ENCODE data around the gene F12.
A peak's percentile ranks its signal among the peaks of the same experiment; 100 is the strongest.

Gene F12

DNA sequence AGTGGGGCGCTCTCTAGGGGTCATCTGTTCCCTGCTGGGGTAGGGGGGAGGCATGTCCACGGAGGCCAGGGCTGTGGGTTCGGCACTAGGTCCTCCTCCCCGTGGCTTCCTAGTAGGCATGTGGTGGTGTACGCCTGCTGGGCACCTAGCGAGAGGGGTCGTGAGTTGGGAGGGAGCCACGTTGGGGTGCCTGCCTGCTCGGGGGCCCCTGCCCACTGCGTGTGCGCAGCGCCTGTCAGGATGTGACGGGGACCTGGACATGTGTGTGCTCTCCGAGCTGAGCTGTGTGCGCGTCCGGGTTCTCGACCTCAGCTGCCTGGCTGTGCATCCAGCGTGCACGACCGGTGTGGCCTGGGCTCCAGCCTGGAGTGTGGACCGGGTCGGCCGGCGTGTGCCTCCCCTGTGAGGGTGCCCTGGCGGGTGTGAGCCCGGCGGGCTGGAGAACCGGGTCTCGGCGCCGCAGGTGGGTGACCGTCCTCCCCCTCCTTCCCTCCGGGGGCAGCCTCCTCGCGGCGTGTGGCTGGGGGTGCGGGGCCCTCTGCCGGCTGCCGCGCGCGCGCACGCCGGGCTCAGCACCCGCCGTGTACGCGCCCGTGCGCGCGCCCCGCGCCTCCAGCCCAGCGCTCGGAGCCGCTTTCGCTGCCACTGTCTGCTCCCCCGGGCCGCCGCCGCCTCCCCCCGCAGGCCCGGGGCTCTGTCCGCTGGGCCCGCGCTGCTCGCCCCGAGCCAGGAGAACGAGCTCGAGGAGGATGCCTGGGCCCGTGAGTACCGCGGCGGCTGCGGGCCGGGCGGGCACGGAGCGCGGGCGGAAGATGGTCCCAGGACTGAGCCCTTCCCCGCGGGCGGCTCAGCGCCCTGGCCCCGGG lies 37.1 kb upstream of the F12 start, which contains the start of gene PRR7:
TSS of gene PRR7 (plus strand) at position 615 of the 866 bp plus-strand sequence. CDS start 8,254 bp downstream, outside the sequence.
- DNase-seq = peak; percentile 69 to 72

GRCh38 chr5:177445917-177446199 lies 36.5 kb upstream of the F12 start:
- no peak for DNase-seq

GRCh38 chr5:177445052-177445916 lies 35.9 kb upstream of the F12 start:
- no peak for DNase-seq

DNA sequence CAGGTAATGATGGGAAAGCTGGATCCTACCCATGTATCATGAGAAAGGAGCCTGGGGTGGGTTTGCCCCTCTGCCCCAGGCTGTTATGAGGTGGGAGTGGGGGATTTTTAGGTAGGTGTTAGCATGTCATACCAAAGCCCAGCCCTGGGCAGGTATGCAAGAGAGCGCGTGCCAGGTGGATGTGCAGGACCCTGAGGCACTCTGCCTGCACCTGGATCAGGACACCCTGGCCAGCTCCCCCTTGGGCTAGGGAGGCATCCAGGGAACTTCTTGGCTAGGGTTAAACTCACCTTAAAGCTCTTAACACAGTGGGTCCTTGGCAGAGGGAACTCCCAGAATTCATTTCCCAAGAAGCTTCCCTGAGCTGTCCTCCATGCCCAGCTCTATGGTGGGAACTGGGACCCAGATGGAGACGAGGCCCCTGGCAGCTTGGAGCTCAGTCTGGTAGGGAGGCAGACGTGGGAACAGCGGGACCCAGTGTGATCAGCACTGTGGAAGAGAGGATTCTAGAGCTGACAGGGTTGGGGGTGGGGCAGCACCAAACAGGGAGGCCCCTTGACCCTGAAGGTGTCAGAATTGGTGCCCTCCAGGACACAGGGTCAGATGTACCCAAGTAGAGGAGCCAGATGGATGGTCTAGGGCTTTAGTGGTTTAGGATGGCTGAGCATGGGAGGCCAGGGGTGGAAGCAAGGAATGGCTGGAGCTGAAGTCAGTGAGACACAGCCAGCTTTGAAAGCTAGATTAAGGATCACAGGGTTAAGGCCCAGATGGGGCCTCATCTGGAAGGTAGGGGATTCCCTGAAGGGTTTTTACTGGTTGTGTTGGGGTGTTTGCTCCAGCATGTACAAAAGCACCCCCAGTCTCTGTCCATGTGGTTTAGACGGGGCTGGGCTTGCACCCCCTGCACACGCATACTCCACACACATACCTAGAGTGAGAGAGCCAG lies 35.0 kb upstream of the F12 start:
- no peak for DNase-seq

- no peak for DNase-seq
Observed at GRCh38 chr5:177443144-177443983, 34.0 kb upstream of the F12 start.

DNA sequence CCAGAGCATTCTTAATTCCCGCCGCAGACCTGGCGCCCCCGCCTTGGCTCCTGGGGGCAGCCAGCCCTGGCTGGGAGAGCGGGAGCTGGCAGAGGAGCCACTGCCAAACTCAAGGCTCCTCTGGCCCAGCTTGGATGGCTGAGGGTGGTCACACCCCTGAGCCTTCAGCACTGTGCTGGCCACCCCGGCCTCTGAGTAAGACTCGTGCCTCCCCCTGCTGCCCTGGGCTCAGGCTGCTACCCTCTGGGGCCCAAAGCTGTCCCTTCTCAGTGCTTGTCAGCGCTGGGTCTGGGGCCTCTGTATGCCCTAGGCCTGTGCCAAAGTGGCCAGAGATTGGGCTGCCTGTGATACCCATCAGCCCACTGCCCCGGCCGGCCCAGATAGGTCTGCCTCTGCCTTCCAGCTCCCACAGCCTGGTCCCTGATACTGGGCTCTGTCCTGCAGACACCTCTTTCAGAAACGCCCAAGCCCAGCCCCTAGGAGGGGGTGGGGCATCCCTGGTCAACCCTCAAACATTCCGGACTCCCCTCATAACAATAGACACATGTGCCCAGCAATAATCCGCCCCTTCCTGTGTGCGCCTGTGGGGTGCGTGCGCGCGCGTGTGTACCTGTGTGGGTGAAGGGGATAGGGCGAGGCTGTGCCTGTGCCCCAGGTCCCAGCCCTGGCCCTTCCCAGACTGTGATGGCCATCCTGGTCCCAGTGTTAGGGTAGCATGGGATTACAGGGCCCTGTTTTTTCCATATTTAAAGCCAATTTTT lies 32.9 kb upstream of the F12 start:
- DNase-seq = no peak

DNA sequence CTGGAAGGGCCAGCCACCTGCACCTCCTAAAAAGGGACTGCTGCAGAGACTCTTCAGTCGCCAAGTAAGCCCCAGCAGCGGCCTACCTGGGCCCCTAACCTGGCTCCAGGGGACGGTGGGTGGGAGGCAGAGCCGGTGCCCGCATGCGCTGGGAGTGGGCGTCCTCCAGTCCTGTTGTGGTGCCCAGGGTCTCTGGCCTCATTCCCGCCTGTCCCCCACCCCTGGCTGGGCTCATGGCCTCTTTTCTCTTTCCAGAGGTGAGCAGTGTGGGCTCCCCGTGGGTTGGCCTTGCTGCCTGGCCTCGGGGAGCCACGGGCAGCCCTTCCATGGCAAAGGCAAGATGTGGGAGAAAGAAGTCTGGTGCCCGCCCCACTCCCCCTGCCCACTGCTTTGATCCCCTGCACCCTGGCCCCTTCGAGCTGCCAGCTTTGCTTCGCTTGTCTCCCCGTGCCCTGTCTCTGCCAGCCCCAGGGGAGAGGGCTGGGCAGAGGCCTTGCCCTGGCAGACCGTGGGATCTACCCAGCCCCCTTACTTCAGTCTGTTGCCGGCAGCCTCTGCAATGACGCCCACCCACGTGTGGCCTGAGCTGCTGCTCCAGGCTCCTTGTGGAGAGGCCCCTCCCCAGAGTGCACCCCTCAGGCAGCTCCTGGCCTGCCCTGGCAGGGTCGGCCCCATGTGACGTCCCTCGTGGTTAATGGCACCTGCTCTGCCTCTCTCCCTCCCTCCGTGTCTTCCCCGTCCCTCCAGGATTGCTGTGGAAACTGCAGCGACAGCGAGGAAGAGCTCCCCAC lies 31.8 kb upstream of the F12 start:
- DNase-seq = no peak

DNA sequence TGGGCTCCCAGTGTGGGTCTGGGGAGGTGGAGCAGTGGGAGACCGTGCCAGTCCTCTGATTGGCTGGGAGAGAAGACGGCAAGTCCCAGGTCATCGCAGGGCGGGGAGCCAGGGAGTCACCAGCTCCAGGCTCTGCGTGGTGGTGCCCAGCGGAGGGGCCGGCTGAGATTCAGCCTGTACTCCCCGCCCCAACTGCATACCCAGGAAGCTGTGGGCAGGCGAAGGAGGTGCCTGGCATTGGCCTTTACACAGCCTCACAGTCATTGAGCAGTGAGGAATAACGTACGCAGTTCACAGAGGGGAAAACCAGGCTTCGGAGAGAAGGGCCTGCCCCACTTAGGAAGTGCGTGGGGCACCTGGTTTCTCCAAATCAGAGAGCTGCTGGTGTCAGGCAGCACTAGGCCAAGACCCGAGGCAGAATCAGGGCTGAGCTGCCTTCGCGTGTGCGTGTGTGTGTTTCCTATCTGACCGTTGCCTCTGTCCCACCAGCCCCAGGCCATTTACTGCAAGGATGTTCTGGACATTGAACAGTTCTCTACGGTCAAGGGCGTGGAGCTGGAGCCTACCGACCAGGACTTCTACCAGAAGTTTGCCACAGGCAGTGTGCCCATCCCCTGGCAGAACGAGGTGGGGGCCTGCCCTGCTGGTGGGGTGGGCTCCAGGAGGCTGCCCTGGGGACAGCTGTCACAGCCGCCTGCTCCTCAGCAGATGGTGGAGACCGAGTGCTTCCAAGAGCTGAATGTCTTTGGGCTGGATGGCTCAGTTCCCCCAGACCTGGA lies 31.0 kb upstream of the F12 start:
- DNase-seq = peak; percentile 59 to 61

DNA sequence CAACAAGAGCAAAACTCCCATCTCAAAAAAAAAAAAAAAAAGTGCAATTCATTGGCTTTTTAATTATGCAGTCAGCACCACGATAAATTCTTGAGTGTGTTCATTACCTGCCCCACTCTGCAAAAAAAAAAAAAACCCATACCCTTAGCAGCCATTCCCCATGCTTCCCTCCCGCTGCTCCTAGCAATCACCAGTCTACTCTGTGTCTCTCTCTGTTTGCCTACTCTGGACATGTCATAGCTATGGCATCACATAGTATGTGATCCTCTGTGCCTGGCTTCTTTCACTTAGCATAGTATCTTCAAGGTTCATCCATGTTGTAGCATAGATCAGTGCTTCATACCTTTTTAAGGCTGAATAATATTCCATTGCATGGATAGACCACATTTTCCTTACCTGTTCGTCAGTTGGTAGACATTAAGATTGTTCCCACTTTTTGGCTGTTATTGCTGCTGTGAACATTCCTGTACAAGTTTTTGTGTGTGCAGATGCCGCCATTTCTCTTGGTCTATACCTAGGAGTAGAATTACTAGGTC lies 30.2 kb upstream of the F12 start:
- DNase-seq = no peak

DNA sequence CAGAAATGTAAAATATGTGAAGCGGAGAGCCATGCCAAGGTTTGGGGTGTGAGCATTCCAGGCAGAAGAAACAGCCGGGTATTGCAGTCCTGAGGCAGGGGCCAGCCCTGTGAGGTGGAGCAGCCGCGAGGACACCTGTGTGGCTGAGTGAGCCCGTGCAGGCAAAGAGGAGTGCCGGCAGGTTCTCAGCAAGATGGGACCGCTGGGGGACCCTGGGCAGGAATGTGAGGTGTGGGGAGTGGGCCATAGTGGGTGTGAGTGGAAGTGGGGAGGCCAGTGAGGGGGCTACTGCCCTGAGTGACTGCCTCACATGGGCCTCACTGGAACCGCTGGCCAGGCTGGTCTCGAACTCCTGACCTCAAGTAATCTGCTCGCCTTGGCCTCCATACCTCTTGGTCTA lies 29.1 kb upstream of the F12 start:
- DNase-seq = no peak

GRCh38 chr5:177437623-177438022 lies 28.3 kb upstream of the F12 start:
- DNase-seq = no peak

DNA sequence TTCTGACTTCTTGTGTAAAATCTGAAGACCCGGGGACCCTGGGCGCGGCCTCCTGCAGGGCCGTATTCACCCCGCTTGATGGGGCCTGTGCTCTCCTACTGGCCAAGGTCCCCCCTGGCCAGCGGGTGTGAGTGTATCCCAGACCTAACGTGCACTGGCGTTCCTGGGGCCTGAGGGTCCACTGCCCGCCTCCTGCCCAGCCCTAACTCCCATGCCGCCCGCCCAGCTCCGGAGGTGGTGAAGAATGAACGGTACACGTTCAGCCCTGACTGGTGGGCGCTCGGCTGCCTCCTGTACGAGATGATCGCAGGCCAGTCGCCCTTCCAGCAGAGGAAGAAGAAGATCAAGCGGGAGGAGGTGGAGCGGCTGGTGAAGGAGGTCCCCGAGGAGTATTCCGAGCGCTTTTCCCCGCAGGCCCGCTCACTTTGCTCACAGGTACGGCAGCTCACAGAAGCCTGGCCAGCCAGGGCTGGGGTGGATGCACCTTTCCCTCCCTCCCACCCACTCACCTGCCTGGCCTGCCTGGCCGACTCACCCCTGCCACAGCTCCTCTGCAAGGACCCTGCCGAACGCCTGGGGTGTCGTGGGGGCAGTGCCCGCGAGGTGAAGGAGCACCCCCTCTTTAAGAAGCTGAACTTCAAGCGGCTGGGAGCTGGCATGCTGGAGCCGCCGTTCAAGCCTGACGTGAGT lies 26.6 kb upstream of the F12 start:
- DNase-seq = no peak

GRCh38 chr5:177434942-177435738 lies 25.8 kb upstream of the F12 start:
- no peak for DNase-seq

DNA sequence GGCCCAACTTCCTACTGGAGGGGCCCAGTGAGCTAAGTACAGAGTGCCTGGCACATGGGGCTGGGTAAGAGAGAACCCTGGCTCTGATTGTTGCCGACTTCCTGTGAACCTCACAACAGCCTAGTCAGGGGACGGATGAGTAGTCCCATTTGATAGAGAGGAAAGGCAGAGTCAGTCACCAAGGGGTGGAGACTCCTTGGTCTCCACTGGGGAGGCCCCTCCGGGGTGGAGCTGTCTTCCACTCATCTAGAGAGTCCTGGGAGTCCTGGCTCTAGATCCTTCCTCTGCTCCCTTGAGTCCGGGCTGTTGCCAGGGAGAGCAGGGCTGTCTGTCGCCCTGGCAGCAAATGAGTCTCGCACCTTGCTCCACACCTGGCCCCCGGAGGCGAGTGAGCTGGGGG lies 25.1 kb upstream of the F12 start:
- peak; percentile 61 to 68 for DNase-seq

DNA sequence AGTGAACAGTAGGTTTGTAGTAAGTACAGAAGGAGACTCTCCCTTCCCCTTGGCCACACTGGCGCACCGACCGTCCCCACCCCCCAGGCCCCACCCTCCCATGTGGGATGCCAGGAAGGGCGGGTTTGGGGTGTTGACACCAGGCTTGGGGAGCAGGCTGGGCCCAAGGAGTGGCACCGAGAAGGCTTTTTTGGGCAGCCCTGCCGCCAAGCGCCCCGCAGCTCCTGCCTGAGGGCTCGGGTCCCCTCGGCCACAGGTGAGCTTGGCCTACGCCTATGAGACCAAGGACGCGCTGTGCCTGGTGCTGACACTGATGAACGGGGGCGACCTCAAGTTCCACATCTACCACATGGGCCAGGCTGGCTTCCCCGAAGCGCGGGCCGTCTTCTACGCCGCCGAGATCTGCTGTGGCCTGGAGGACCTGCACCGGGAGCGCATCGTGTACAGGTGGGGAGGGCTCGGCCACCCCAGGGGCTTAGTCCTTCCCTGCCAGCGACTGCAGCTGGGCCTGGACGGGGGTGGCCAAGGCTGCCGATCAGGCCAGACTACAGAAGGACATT lies 24.4 kb upstream of the F12 start:
- no peak for DNase-seq

GRCh38 chr5:177432839-177433657 lies 23.7 kb upstream of the F12 start:
- DNase-seq = no peak

Measured in activated CD4-positive, alpha-beta T cell treated with anti-CD3 and anti-CD28 coated beads for 4 hours (primary cell).